KMS-11 (cell line): ENCODE data around the gene CTSF.

Experiments used
- H2AFZ ChIP-seq: fragments of 200-600 bp; sonication (generic); 2 replicates; pipeline ENCODE4 v1.6.1; 2016; ENCODE audit warnings: antibody characterized with exemption, mixed run types, low read depth
- H3K27ac ChIP-seq: fragments of 200-600 bp; sonication (generic); 2 replicates; pipeline ENCODE4 v1.6.1; 2016; ENCODE audit warnings: mild to moderate bottlenecking, mixed run types
- H3K27me3 ChIP-seq: fragments of 200-600 bp; sonication (generic); 2 replicates; pipeline ENCODE4 v1.6.1; 2017; ENCODE audit warnings: mild to moderate bottlenecking, low read depth, mixed run types, moderate library complexity; ENCODE audit not compliant: insufficient read depth
- H3K36me3 ChIP-seq: fragments of 200-600 bp; sonication (generic); 2 replicates; pipeline ENCODE4 v1.6.1; 2017; ENCODE audit warnings: mild to moderate bottlenecking, mixed run types; ENCODE audit not compliant: insufficient read depth
- H3K4me1 ChIP-seq: fragments of 200-600 bp; sonication (generic); 2 replicates; pipeline ENCODE4 v1.6.1; 2016; ENCODE audit warnings: mild to moderate bottlenecking, low read depth, mixed run types; ENCODE audit not compliant: poor library complexity, severe bottlenecking
- H3K4me2 ChIP-seq: fragments of 200-600 bp; sonication (generic); 2 replicates; pipeline ENCODE4 v1.7.0; 2016; ENCODE audit warnings: mild to moderate bottlenecking, mixed run types
- H3K4me3 ChIP-seq: fragments of 200-600 bp; sonication (generic); IDR thresholded peaks from 2 replicates; pipeline ENCODE4 v1.6.1; 2017; ENCODE audit warnings: low read depth, low read length, mixed read lengths; ENCODE audit not compliant: insufficient read depth
- H3K79me2 ChIP-seq: fragments of 200-600 bp; sonication (generic); 2 replicates; pipeline ENCODE4 v1.6.1; 2016; ENCODE audit warnings: low read depth, mixed run types; ENCODE audit not compliant: insufficient read depth
- H3K9ac ChIP-seq: fragments of 200-600 bp; sonication (generic); 2 replicates; pipeline ENCODE4 v1.6.1; 2016; ENCODE audit warnings: mild to moderate bottlenecking, mixed run types
- H4K20me1 ChIP-seq: fragments of 200-600 bp; sonication (generic); 2 replicates; pipeline ENCODE4 v1.6.1; 2016; ENCODE audit warnings: mild to moderate bottlenecking, mixed run types; ENCODE audit not compliant: insufficient read depth
- CTCF ChIP-seq: fragments of 200-600 bp; sonication (generic); conservative IDR thresholded peaks from 2 replicates; pipeline ENCODE4 v1.6.1; 2017; ENCODE audit warnings: low read depth, mild to moderate bottlenecking, antibody characterized with exemption, low read length, moderate library complexity, mixed read lengths

CTSF gene

GRCh38 chr11:66548774-66549630 lies 19.4 kb downstream of the CTSF start:
- H3K4me2 ChIP-seq, result no peak overlapping the region
- no peak for TF ChIP-seq CTCF

GRCh38 chr11:66548041-66548440 lies 20.4 kb downstream of the CTSF start:
- H3K4me1 ChIP-seq, result peaks cover 17% of the 10 kb centered on the region
- no peaks in the 10 kb centered on the region for H3K36me3 ChIP-seq
- H3K79me2 ChIP-seq, result no peaks in the 10 kb centered on the region
- H4K20me1 ChIP-seq, result no peaks in the 10 kb centered on the region
- no peak for TF ChIP-seq CTCF
- no peak overlapping the region for H3K27ac ChIP-seq
- no peak overlapping the region for H3K9ac ChIP-seq
- no peak overlapping the region for H3K4me3 ChIP-seq
- H3K4me2 ChIP-seq, result no peak overlapping the region
- peaks cover 6% of the 10 kb centered on the region for H3K27me3 ChIP-seq
- H2AFZ ChIP-seq, result no peak overlapping the region

More at GRCh38 chr11:66548774-66549630, 19.4 kb downstream of the CTSF start:
- H3K27me3 ChIP-seq, result peaks cover 6% of the 10 kb centered on the region
- no peak overlapping the region for H3K27ac ChIP-seq
- no peaks in the 10 kb centered on the region for H3K79me2 ChIP-seq
- H3K36me3 ChIP-seq, result no peaks in the 10 kb centered on the region
- no peak overlapping the region for H3K9ac ChIP-seq
- peaks cover 17% of the 10 kb centered on the region for H3K4me1 ChIP-seq
- no peaks in the 10 kb centered on the region for H4K20me1 ChIP-seq
- H3K4me3 ChIP-seq, result no peak overlapping the region
- H2AFZ ChIP-seq, result no peak overlapping the region

- Histone ChIP-seq H3K27me3 (peaks cover 6% of the 10 kb centered on the region), H3K4me2 (no peak overlapping the region), H3K4me3 (no peak overlapping the region), H3K79me2 (no peaks in the 10 kb centered on the region), H3K4me1 (peaks cover 17% of the 10 kb centered on the region), H3K27ac (no peak overlapping the region), H3K36me3 (no peaks in the 10 kb centered on the region), H2AFZ (no peak overlapping the region), H4K20me1 (no peaks in the 10 kb centered on the region), H3K9ac (no peak overlapping the region)
- no peak for TF ChIP-seq CTCF
These were observed 20.8 kb downstream of the CTSF start for GRCh38 chr11:66547662-66548009.

- Histone ChIP-seq H3K27ac (no peak overlapping the region), H3K9ac (no peak overlapping the region), H2AFZ (no peak overlapping the region), H3K79me2 (no peaks in the 10 kb centered on the region), H3K4me3 (no peak overlapping the region), H3K36me3 (no peaks in the 10 kb centered on the region), H3K4me2 (no peak overlapping the region; the same call in 1 of the 2 replicates), H3K27me3 (peaks cover 6% of the 10 kb centered on the region), H4K20me1 (no peaks in the 10 kb centered on the region), H3K4me1 (peaks cover 17% of the 10 kb centered on the region)
- TF ChIP-seq CTCF, result no peak
These were observed 21.3 kb downstream of the CTSF start for GRCh38 chr11:66546966-66547661.
